ENCODE measurements around the gene ZNF385B. TPM values are rescaled to one million over a fixed set of nuclear protein-coding genes. Genes with fewer than 3 reads are reported as not detected.

ZNF385B gene
- total RNA-seq, 2 donors from 2014 or later: under 0.01 TPM; not detected in 1

DNA sequence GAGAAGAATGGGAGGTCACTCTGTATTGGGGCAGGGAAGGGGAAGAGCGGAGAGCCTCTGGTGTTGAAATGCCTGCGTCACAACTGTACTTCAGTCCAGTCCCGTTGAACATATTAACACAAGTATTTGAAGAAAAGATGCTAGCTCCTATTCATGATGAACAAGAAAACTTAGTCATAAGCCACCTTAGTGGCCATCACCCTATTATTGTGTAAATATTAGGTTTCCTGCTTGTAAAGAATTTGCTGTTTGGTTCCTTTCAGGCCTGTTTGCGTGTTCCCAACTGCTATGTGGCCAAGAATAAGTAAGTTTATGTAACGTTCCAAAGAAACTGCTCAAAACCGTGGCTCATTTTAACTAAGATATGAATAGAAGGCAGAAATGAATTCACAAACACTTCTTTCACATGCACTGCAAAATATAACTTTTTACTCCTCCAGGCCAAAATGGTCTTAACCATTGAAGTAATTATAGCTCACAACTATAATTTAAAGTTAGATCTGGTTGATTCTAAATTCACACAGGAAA lies 204.3 kb downstream of the ZNF385B start:
- ATAC-seq (no peak), DNase-seq (no peak)
- Histone ChIP-seq H3K4me3 (no peak overlapping the region), H3K27me3 (no peaks in the 10 kb centered on the region), H3K4me1 (no peaks in the 10 kb centered on the region), H3K27ac (no peak overlapping the region), H3K36me3 (replicated peaks in 1 of 2; ENCODE audit: insufficient read depth in 1 of 2, low read depth in 2 of 2) (no peaks in the 10 kb centered on the region), H3K9me3 (no peaks in the 10 kb centered on the region)
- WGBS, 2 donors: 86 to 87% methylated on average over 6 of the region's 6 CpGs
- no peak for TF ChIP-seq POLR2A (IDR thresholded peaks at IDR 0.05)
- TF ChIP-seq, protein P1, sequence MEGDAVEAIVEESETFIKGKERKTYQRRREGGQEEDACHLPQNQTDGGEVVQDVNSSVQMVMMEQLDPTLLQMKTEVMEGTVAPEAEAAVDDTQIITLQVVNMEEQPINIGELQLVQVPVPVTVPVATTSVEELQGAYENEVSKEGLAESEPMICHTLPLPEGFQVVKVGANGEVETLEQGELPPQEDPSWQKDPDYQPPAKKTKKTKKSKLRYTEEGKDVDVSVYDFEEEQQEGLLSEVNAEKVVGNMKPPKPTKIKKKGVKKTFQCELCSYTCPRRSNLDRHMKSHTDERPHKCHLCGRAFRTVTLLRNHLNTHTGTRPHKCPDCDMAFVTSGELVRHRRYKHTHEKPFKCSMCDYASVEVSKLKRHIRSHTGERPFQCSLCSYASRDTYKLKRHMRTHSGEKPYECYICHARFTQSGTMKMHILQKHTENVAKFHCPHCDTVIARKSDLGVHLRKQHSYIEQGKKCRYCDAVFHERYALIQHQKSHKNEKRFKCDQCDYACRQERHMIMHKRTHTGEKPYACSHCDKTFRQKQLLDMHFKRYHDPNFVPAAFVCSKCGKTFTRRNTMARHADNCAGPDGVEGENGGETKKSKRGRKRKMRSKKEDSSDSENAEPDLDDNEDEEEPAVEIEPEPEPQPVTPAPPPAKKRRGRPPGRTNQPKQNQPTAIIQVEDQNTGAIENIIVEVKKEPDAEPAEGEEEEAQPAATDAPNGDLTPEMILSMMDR (IDR thresholded peaks at IDR 0.05): no peak
- intact Hi-C loops (cut with DNase I): no loop called here

DNA sequence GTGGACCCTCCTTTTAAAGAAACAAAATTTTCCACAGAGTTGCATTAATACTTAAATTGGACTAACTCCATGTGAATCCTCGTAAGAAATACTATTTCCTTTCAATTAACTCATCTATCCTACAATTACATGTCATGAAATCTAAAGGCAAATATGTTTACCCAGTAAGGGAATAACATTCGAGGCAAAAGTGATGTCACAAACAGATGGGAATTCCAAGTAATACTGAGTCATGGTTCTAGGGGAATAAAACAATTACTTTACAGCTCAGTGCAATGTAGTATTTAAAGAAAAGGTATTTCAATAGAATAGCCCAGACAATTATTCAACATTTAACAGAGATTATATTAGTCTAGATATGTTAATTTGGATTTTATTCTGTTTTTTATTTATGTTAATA lies 205.8 kb downstream of the ZNF385B start:
- TF ChIP-seq, protein P1 (IDR thresholded peaks at IDR 0.05): no peak
- TF ChIP-seq POLR2A (IDR thresholded peaks at IDR 0.05): no peak
- Histone ChIP-seq H3K36me3 (replicated peaks in 1 of 2; ENCODE audit: insufficient read depth in 1 of 2, low read depth in 2 of 2) (no peaks in the 10 kb centered on the region), H3K4me3 (no peak overlapping the region), H3K27me3 (no peaks in the 10 kb centered on the region), H3K4me1 (no peaks in the 10 kb centered on the region), H3K27ac (no peak overlapping the region), H3K9me3 (no peaks in the 10 kb centered on the region)
- WGBS, 2 donors: 16 to 47% methylated on average over 2 of the region's 2 CpGs
- ATAC-seq (no peak), DNase-seq (no peak)
- intact Hi-C loops (cut with DNase I): no loop called here

DNA sequence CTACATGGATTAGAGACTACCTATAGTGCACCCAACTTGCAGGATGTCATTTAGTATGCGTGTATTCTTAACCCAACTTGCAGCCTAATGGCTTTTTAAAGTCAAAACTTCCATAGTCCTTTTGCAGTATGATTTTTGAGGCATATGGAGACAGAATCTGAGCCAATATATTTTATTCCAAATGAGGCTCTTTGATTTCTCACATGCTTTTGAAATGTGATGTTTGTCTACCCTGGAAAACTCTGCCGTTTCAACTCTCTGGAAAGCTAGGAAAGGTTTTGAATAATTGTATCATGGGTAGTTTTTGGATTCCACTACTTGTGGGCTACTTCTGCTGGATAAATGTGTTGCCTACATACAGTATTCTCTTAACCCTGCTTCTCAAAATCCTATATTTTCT lies 206.6 kb downstream of the ZNF385B start:
- no peaks in the 10 kb centered on the region for H3K4me1 ChIP-seq
- intact Hi-C loops (cut with DNase I): no loop called here
- H3K4me3 ChIP-seq: no peak overlapping the region
- no peaks in the 10 kb centered on the region for H3K9me3 ChIP-seq
- H3K36me3 ChIP-seq (replicated peaks in 1 of 2; ENCODE audit: insufficient read depth in 1 of 2, low read depth in 2 of 2): no peaks in the 10 kb centered on the region
- no peak for DNase-seq
- no peak for ATAC-seq
- no peak overlapping the region for H3K27ac ChIP-seq
- 85 to 88% methylated on average over 2 of the region's 2 CpGs for WGBS, 2 donors
- no peaks in the 10 kb centered on the region for H3K27me3 ChIP-seq
- TF ChIP-seq, protein P1 (IDR thresholded peaks at IDR 0.05): no peak
- no peak for TF ChIP-seq POLR2A (IDR thresholded peaks at IDR 0.05)

DNA sequence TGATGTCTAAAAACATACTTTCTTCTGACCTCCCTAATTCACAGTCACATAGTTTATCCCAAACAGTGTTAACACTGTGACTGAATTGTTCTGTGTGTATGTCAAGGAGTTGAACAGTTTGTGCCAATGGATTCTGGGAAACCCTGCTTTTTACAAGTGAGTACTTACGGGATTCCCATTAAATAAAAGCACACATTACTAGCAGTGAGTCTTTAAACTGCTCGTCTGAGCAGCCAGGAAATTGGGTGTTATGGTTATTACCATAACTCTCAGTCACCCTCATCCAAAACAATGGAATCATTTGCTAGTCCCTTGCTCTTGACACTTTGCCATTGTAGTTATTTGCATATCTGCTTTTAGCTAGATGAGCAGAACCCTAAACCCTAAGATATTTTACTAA lies 209.1 kb downstream of the ZNF385B start:
- Histone ChIP-seq H3K27ac (no peak overlapping the region), H3K36me3 (replicated peaks in 1 of 2; ENCODE audit: insufficient read depth in 1 of 2, low read depth in 2 of 2) (no peaks in the 10 kb centered on the region), H3K9me3 (no peaks in the 10 kb centered on the region), H3K4me1 (no peaks in the 10 kb centered on the region), H3K4me3 (no peak overlapping the region), H3K27me3 (no peaks in the 10 kb centered on the region)
- intact Hi-C loops (cut with DNase I): no loop called here
- ATAC-seq: no peak
- DNase-seq: no peak
- WGBS, 2 donors: 27 to 93% methylated on average over 2 of the region's 2 CpGs
- TF ChIP-seq, protein P1 (IDR thresholded peaks at IDR 0.05): no peak
- no peak for TF ChIP-seq POLR2A (IDR thresholded peaks at IDR 0.05)

DNA sequence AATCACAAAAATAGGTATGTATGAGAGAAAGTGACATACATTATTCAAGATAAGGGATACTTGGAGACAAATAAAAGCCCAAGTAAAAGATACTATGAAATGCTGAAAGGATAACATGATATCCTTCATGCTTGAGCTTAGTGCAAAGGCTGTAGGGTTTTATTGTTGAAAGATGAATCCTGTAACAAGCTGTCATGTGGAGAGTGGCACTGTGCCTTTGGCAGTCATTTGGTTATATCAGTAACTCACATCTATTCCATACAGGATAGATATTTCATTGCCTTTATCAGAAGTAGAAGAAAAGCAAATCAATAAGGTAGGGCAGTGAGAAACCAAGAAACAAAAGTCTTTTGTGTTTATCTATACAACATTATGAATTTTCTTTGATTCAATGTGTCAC lies 211.0 kb downstream of the ZNF385B start:
- Histone ChIP-seq H3K36me3 (replicated peaks in 1 of 2; ENCODE audit: insufficient read depth in 1 of 2, low read depth in 2 of 2) (no peaks in the 10 kb centered on the region), H3K27me3 (no peaks in the 10 kb centered on the region), H3K4me3 (no peak overlapping the region), H3K4me1 (no peaks in the 10 kb centered on the region), H3K27ac (no peak overlapping the region), H3K9me3 (no peaks in the 10 kb centered on the region)
- intact Hi-C loops (cut with DNase I): no loop called here
- DNase-seq (no peak), ATAC-seq (no peak)
- TF ChIP-seq POLR2A (IDR thresholded peaks at IDR 0.05): no peak
- TF ChIP-seq, protein P1 (IDR thresholded peaks at IDR 0.05): no peak

Data from body of pancreas (tissue), 4 donors.